KMS-11 (cell line): ENCODE results near the gene GREM2.

ENCODE experiments used
- H2AFZ ChIP-seq: fragments of 200-600 bp; sonication (generic); 2 replicates; pipeline ENCODE4 v1.6.1; 2016; ENCODE audit warnings: antibody characterized with exemption, mixed run types, low read depth
- H3K27ac ChIP-seq: fragments of 200-600 bp; sonication (generic); 2 replicates; pipeline ENCODE4 v1.6.1; 2016; ENCODE audit warnings: mild to moderate bottlenecking, mixed run types
- H3K27me3 ChIP-seq: fragments of 200-600 bp; sonication (generic); 2 replicates; pipeline ENCODE4 v1.6.1; 2017; ENCODE audit warnings: mild to moderate bottlenecking, low read depth, mixed run types, moderate library complexity; ENCODE audit not compliant: insufficient read depth
- H3K36me3 ChIP-seq: fragments of 200-600 bp; sonication (generic); 2 replicates; pipeline ENCODE4 v1.6.1; 2017; ENCODE audit warnings: mild to moderate bottlenecking, mixed run types; ENCODE audit not compliant: insufficient read depth
- H3K4me1 ChIP-seq: fragments of 200-600 bp; sonication (generic); 2 replicates; pipeline ENCODE4 v1.6.1; 2016; ENCODE audit warnings: mild to moderate bottlenecking, low read depth, mixed run types; ENCODE audit not compliant: poor library complexity, severe bottlenecking
- H3K4me2 ChIP-seq: fragments of 200-600 bp; sonication (generic); 2 replicates; pipeline ENCODE4 v1.7.0; 2016; ENCODE audit warnings: mild to moderate bottlenecking, mixed run types
- H3K4me3 ChIP-seq: fragments of 200-600 bp; sonication (generic); IDR thresholded peaks from 2 replicates; pipeline ENCODE4 v1.6.1; 2017; ENCODE audit warnings: low read depth, low read length, mixed read lengths; ENCODE audit not compliant: insufficient read depth
- H3K79me2 ChIP-seq: fragments of 200-600 bp; sonication (generic); 2 replicates; pipeline ENCODE4 v1.6.1; 2016; ENCODE audit warnings: low read depth, mixed run types; ENCODE audit not compliant: insufficient read depth
- H3K9ac ChIP-seq: fragments of 200-600 bp; sonication (generic); 2 replicates; pipeline ENCODE4 v1.6.1; 2016; ENCODE audit warnings: mild to moderate bottlenecking, mixed run types
- H4K20me1 ChIP-seq: fragments of 200-600 bp; sonication (generic); 2 replicates; pipeline ENCODE4 v1.6.1; 2016; ENCODE audit warnings: mild to moderate bottlenecking, mixed run types; ENCODE audit not compliant: insufficient read depth
- TF ChIP-seq, protein P1 (sequence below): fragments of 200-600 bp; sonication (generic); conservative IDR thresholded peaks from 2 replicates; pipeline ENCODE4 v1.6.1; 2017; ENCODE audit warnings: low read depth, mild to moderate bottlenecking, antibody characterized with exemption, low read length, moderate library complexity, mixed read lengths

Gene GREM2

GRCh38 chr1:240522122-240522822, 89.7 kb downstream of the GREM2 start:
- H4K20me1 ChIP-seq, result no peaks in the 10 kb centered on the region
- no peak overlapping the region for H2AFZ ChIP-seq
- no peak overlapping the region for H3K9ac ChIP-seq
- no peaks in the 10 kb centered on the region for H3K79me2 ChIP-seq
- H3K27me3 ChIP-seq, result no peaks in the 10 kb centered on the region
- TF ChIP-seq, protein P1, sequence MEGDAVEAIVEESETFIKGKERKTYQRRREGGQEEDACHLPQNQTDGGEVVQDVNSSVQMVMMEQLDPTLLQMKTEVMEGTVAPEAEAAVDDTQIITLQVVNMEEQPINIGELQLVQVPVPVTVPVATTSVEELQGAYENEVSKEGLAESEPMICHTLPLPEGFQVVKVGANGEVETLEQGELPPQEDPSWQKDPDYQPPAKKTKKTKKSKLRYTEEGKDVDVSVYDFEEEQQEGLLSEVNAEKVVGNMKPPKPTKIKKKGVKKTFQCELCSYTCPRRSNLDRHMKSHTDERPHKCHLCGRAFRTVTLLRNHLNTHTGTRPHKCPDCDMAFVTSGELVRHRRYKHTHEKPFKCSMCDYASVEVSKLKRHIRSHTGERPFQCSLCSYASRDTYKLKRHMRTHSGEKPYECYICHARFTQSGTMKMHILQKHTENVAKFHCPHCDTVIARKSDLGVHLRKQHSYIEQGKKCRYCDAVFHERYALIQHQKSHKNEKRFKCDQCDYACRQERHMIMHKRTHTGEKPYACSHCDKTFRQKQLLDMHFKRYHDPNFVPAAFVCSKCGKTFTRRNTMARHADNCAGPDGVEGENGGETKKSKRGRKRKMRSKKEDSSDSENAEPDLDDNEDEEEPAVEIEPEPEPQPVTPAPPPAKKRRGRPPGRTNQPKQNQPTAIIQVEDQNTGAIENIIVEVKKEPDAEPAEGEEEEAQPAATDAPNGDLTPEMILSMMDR, result no peak
- H3K4me2 ChIP-seq, result no peak overlapping the region
- H3K4me3 ChIP-seq, result no peak overlapping the region
- H3K27ac ChIP-seq, result no peak overlapping the region
- no peaks in the 10 kb centered on the region for H3K4me1 ChIP-seq
- H3K36me3 ChIP-seq, result no peaks in the 10 kb centered on the region

- H3K36me3 ChIP-seq, result no peaks in the 10 kb centered on the region
- TF ChIP-seq, protein P1, result no peak
- H2AFZ ChIP-seq, result no peak overlapping the region
- no peak overlapping the region for H3K4me2 ChIP-seq
- H3K79me2 ChIP-seq, result no peaks in the 10 kb centered on the region
- no peak overlapping the region for H3K27ac ChIP-seq
- no peaks in the 10 kb centered on the region for H3K27me3 ChIP-seq
- H4K20me1 ChIP-seq, result no peaks in the 10 kb centered on the region
- no peak overlapping the region for H3K9ac ChIP-seq
- no peak overlapping the region for H3K4me3 ChIP-seq
- no peaks in the 10 kb centered on the region for H3K4me1 ChIP-seq
These were observed 94.1 kb downstream of the GREM2 start for GRCh38 chr1:240517891-240518290.

- H3K4me3 ChIP-seq, result no peak overlapping the region
- no peak overlapping the region for H3K9ac ChIP-seq
- H3K79me2 ChIP-seq, result no peaks in the 10 kb centered on the region
- no peaks in the 10 kb centered on the region for H3K4me1 ChIP-seq
- H3K4me2 ChIP-seq, result no peak overlapping the region
- no peaks in the 10 kb centered on the region for H4K20me1 ChIP-seq
- H3K27me3 ChIP-seq, result no peaks in the 10 kb centered on the region
- H2AFZ ChIP-seq, result no peak overlapping the region
- TF ChIP-seq, protein P1, result no peak
- H3K27ac ChIP-seq, result no peak overlapping the region
- H3K36me3 ChIP-seq, result no peaks in the 10 kb centered on the region
These were observed 95.9 kb downstream of the GREM2 start for GRCh38 chr1:240516069-240516468.

- Histone ChIP-seq H3K9ac (no peak overlapping the region), H3K27me3 (no peaks in the 10 kb centered on the region), H3K27ac (no peak overlapping the region), H4K20me1 (no peaks in the 10 kb centered on the region), H3K79me2 (no peaks in the 10 kb centered on the region), H3K36me3 (no peaks in the 10 kb centered on the region), H3K4me1 (no peaks in the 10 kb centered on the region), H3K4me3 (no peak overlapping the region), H2AFZ (no peak overlapping the region), H3K4me2 (no peak overlapping the region)
- TF ChIP-seq, protein P1, result no peak
These were observed 96.5 kb downstream of the GREM2 start for GRCh38 chr1:240515505-240515904.
